Endothelial cell (in vitro differentiated cells): ENCODE results near the gene CALHM3. TPM values are rescaled to one million over a fixed set of nuclear protein-coding genes. Genes with fewer than 3 reads are reported as not detected.
"Not testable (repeated sequence)": the region's sequence is repeated elsewhere in the genome, so short reads cannot be mapped to it uniquely, and the experiment has no call there.

Experiments used
- DNase-seq: peaks from one replicate; pipeline ENCODE4 v3.0.0; 2021; ENCODE audit warnings: low spot score
- H3K27ac Mint-ChIP-seq: one replicate; pipeline ENCODE4 v1.8.0; 2021; ENCODE audit warnings: mixed read lengths, inconsistent platforms; ENCODE audit not compliant: unreplicated experiment
- H3K27me3 Mint-ChIP-seq: one replicate; pipeline ENCODE4 v1.8.0; 2021; ENCODE audit warnings: mild to moderate bottlenecking, moderate library complexity, mixed read lengths, inconsistent platforms; ENCODE audit not compliant: unreplicated experiment
- H3K36me3 Mint-ChIP-seq: one replicate; pipeline ENCODE4 v1.8.0; 2021; ENCODE audit warnings: mild to moderate bottlenecking, low read depth, mixed read lengths, inconsistent platforms; ENCODE audit not compliant: unreplicated experiment
- H3K4me1 Mint-ChIP-seq: one replicate; pipeline ENCODE4 v1.8.0; 2021; ENCODE audit warnings: mild to moderate bottlenecking, mixed read lengths, inconsistent platforms; ENCODE audit not compliant: unreplicated experiment
- H3K4me3 Mint-ChIP-seq: one replicate; pipeline ENCODE4 v1.8.0; 2021; ENCODE audit warnings: mild to moderate bottlenecking, mixed read lengths, inconsistent platforms; ENCODE audit not compliant: unreplicated experiment
- H3K9me3 Mint-ChIP-seq: one replicate; pipeline ENCODE4 v1.8.0; 2021; ENCODE audit warnings: mixed read lengths, inconsistent platforms; ENCODE audit not compliant: unreplicated experiment
- long read RNA-seq: library from polyadenylated mRNA; unstranded; transcript quantifications from one replicate; pipeline ENCODE4 v2.0.0, GENCODE V29; 2020; ENCODE audit not compliant: unreplicated experiment
- total RNA-seq: library from RNA; stranded (reverse); fragmentation: NEBNext Ultra II Directional; extraction: Animal tissue kit (Norgen Biotek cat#: 25700); gene quantifications from one replicate; pipeline ENCODE4 v1.2.1, GENCODE V29; 2021; ENCODE audit not compliant: unreplicated experiment
- TF ChIP-seq, protein P1 (sequence below): fragments of 200-600 bp; sonication (generic); IDR thresholded peaks from one replicate; pipeline ENCODE4 v1.5.0; 2021; ENCODE audit warnings: antibody characterized with exemption; ENCODE audit not compliant: unreplicated experiment

Gene CALHM3
- not detected for total RNA-seq
- long read RNA-seq, result 0 reads

DNA sequence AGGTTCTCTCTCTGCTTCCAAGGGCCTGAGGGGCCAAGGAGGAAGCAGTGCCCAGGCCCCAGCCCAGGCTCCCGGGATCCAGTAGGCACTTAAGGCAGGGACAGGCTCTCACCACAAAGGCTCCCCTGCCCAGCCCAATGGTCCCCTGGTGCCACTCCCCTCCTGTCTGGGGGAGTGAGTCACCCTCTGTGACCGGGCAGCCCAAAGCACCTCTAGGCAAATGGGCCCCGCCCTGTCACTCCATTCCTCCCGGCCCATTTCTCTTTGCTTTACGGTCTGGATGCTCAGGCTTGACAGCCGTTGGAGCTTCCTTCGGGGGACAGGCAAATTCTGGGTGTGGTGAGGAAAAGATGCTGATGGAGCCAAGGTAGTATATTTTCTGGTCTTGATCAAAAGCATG, at the start of gene CALHM3:
Gene CALHM3, minus strand, starts transcription at position 106 of the 400 bp plus-strand sequence. CDS start 208 bp downstream, outside the sequence.
- Mint-ChIP-seq H3K9me3 (no peaks in the 10 kb centered on the region), H3K27me3 (peaks cover 5% of the 10 kb centered on the region), H3K27ac (no peak within 1 kb of the TSS), H3K4me1 (no peaks in the 10 kb centered on the region), H3K36me3 (no peaks in the 10 kb centered on the region), H3K4me3 (no peak within 1 kb of the TSS)
- DNase-seq, result no peak
- TF ChIP-seq, protein P1, sequence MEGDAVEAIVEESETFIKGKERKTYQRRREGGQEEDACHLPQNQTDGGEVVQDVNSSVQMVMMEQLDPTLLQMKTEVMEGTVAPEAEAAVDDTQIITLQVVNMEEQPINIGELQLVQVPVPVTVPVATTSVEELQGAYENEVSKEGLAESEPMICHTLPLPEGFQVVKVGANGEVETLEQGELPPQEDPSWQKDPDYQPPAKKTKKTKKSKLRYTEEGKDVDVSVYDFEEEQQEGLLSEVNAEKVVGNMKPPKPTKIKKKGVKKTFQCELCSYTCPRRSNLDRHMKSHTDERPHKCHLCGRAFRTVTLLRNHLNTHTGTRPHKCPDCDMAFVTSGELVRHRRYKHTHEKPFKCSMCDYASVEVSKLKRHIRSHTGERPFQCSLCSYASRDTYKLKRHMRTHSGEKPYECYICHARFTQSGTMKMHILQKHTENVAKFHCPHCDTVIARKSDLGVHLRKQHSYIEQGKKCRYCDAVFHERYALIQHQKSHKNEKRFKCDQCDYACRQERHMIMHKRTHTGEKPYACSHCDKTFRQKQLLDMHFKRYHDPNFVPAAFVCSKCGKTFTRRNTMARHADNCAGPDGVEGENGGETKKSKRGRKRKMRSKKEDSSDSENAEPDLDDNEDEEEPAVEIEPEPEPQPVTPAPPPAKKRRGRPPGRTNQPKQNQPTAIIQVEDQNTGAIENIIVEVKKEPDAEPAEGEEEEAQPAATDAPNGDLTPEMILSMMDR, result no peak

- no peaks in the 10 kb centered on the region for H3K9me3 Mint-ChIP-seq
- no peak overlapping the region for H3K4me3 Mint-ChIP-seq
- no peaks in the 10 kb centered on the region for H3K36me3 Mint-ChIP-seq
- H3K4me1 Mint-ChIP-seq, result no peaks in the 10 kb centered on the region
- DNase-seq, result no peak
- TF ChIP-seq, protein P1, result no peak
- no peak overlapping the region for H3K27ac Mint-ChIP-seq
- H3K27me3 Mint-ChIP-seq, result no peaks in the 10 kb centered on the region
These were observed 49.5 kb upstream of the CALHM3 start for GRCh38 chr10:103528549-103528948.

- not testable (repeated sequence) for H3K36me3 Mint-ChIP-seq, H3K27me3 Mint-ChIP-seq, H3K9me3 Mint-ChIP-seq, H3K4me3 Mint-ChIP-seq, DNase-seq, H3K4me1 Mint-ChIP-seq
- H3K27ac Mint-ChIP-seq, result peak overlapping the region; percentile 52
These were observed 48.4 kb upstream of the CALHM3 start for GRCh38 chr10:103527476-103527875.

DNA sequence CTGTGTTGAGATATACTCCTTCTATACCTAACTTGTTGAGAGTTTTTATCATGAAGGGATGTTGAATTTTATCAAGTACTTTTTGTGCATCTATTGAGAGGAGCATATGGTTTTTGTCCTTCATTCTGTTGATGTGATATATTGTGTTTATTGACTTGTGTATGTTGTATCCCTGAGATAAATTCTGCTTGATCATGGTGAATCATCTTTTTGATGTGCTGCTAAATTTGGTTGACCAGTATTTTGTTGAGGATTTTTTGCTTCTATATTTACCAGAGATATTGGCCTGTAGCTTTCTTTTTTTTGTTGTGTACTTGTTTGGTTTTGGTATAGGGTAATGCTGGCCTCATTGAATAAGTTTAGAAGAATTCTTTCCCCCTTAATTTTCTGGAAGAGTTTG, 46.9 kb upstream of the CALHM3 start:
- Mint-ChIP-seq H3K27me3 (no peaks in the 10 kb centered on the region), H3K36me3 (no peaks in the 10 kb centered on the region), H3K27ac (no peak overlapping the region), H3K4me1 (no peaks in the 10 kb centered on the region), H3K9me3 (no peaks in the 10 kb centered on the region), H3K4me3 (no peak overlapping the region)
- TF ChIP-seq, protein P1, result no peak
- DNase-seq, result no peak

GRCh38 chr10:103523683-103524082, 44.6 kb upstream of the CALHM3 start:
- H3K27me3 Mint-ChIP-seq, result peaks cover 2% of the 10 kb centered on the region
- no peaks in the 10 kb centered on the region for H3K4me1 Mint-ChIP-seq
- TF ChIP-seq, protein P1, result no peak
- no peaks in the 10 kb centered on the region for H3K36me3 Mint-ChIP-seq
- no peaks in the 10 kb centered on the region for H3K9me3 Mint-ChIP-seq
- H3K27ac Mint-ChIP-seq, result no peak overlapping the region
- H3K4me3 Mint-ChIP-seq, result no peak overlapping the region
- no peak for DNase-seq

GRCh38 chr10:103522006-103522405, 43.0 kb upstream of the CALHM3 start:
- H3K4me1 Mint-ChIP-seq, H3K27ac Mint-ChIP-seq, H3K36me3 Mint-ChIP-seq, H3K27me3 Mint-ChIP-seq, DNase-seq, H3K4me3 Mint-ChIP-seq, H3K9me3 Mint-ChIP-seq: not testable (repeated sequence)
